ENCODE measurements around the gene FEM1C. TPM values are rescaled to one million over a fixed set of nuclear protein-coding genes. Genes with fewer than 3 reads are reported as not detected.

The FEM1C gene
- polyA plus RNA-seq, 1 donor (not counting 4 experiments of a cell fraction or from before 2014, with no cell fraction given), result 11.9 TPM

DNA sequence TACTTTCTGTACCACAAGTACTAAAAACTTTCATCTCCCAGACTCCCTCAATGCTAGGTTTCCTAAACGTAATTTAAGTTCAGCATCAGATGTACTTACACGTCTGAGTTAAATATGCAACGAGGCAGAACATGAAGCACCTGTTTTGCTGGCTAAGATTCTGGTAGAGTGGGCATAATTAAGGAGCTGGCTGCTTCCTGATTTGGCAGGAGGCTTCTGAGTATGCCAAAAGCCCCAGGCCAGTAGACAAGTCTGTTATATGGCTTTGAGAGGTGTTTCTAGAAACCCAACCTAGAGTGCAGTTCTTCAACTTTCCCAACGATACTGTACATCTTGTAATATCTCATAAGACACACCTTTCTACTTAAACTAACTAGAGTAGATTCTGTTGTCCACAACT, 44.1 kb upstream of the FEM1C start:
- FAIRE-seq, result no peak
- no peaks in the 10 kb centered on the region for H3K79me2 ChIP-seq (ENCODE audit: control insufficient read depth, insufficient read depth, low read length)
- DNase-seq (ENCODE audit: low read depth, low spot score), result no peak
- TF ChIP-seq EZH2 (IDR thresholded peaks at IDR 0.05; ENCODE audit: low read length), result no peak
- TF ChIP-seq CTCF (optimal IDR thresholded peaks at IDR 0.05 in 1 of 3, IDR thresholded peaks at IDR 0.05 in 1 of 3, conservative IDR thresholded peaks at IDR 0.05 in 1 of 3; ENCODE audit: extremely low read depth in 1 of 3, insufficient read depth in 2 of 3, low read length in 3 of 3), result no peak
- peaks cover 16% of the 10 kb centered on the region for H3K4me1 ChIP-seq (ENCODE audit: control insufficient read depth, extremely low read depth, insufficient read depth, low read length)
- H3K27ac ChIP-seq (ENCODE audit: control insufficient read depth, insufficient read depth, low read length), result no peak overlapping the region
- H4K20me1 ChIP-seq (ENCODE audit: control insufficient read depth, extremely low read depth, insufficient read depth, low read length), result no peaks in the 10 kb centered on the region
- no peaks in the 10 kb centered on the region for H3K27me3 ChIP-seq (ENCODE audit: control insufficient read depth, extremely low read depth, insufficient read depth, low read length)
- H3K9me1 ChIP-seq (ENCODE audit: control insufficient read depth, extremely low read depth, insufficient read depth, low read length), result no peaks in the 10 kb centered on the region
- H3K4me2 ChIP-seq (ENCODE audit: control insufficient read depth, extremely low read depth, insufficient read depth, low read depth, low read length), result no peak overlapping the region
- H3K9ac ChIP-seq (ENCODE audit: control insufficient read depth, extremely low read depth, insufficient read depth, low read length), result no peak overlapping the region
- dilution Hi-C loops (cut with MboI; ENCODE audit: extremely low pct_ligation_motif_present, low sequenced_read_pairs), result no loop called here
- H2AFZ ChIP-seq (ENCODE audit: control insufficient read depth, low read length), result no peak overlapping the region
- H3K36me3 ChIP-seq (ENCODE audit: control insufficient read depth in 2 of 2, extremely low read depth in 1 of 2, insufficient read depth in 2 of 2, low read length in 2 of 2), result no peaks in the 10 kb centered on the region
- no peaks in the 10 kb centered on the region for H3K9me3 ChIP-seq (ENCODE audit: control insufficient read depth, low read depth, low read length)
- H3K4me3 ChIP-seq (ENCODE audit: control insufficient read depth in 2 of 3, extremely low read depth in 1 of 3, insufficient read depth in 2 of 3, low read depth in 1 of 3, low read length in 3 of 3), result no peak overlapping the region

DNA sequence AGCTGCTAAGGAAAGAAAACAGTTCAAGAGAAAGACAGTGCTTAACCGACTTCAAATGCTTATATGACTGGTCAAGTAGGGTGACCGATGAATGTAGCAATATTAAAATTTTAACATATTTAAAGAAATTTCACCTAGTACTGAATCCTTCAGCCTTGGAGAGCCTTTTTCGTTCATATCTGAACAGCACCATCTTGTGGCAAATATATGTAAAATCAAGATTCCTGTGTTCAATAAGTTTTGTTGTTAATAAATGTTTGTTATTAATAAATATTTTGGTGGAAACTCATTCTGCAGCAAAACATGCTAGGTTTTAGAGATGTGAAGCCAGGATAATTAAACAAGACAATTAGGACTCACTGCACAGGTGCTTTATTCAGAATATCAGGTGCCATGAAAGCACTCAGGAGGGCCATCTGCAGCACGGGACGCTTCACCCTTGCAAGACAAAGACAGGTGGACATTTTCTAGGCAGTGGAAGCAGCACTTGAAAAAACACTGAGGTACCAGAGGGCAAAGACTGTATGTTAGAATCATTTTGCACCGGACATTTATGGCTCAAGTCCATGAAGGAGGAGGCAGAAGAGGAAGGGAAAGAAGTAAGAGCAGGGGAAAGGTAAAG, 42.1 kb upstream of the FEM1C start:
- TF ChIP-seq EZH2 (IDR thresholded peaks at IDR 0.05; ENCODE audit: low read length) (no peak), CTCF (optimal IDR thresholded peaks at IDR 0.05 in 1 of 3, IDR thresholded peaks at IDR 0.05 in 1 of 3, conservative IDR thresholded peaks at IDR 0.05 in 1 of 3; ENCODE audit: extremely low read depth in 1 of 3, insufficient read depth in 2 of 3, low read length in 3 of 3) (peak; percentile 3 to 29 (median 10))
- no peaks in the 10 kb centered on the region for H3K36me3 ChIP-seq (ENCODE audit: control insufficient read depth in 2 of 2, extremely low read depth in 1 of 2, insufficient read depth in 2 of 2, low read length in 2 of 2)
- dilution Hi-C loops (cut with MboI; ENCODE audit: extremely low pct_ligation_motif_present, low sequenced_read_pairs), result no loop called here
- H3K9ac ChIP-seq (ENCODE audit: control insufficient read depth, extremely low read depth, insufficient read depth, low read length), result no peak overlapping the region
- H2AFZ ChIP-seq (ENCODE audit: control insufficient read depth, low read length), result no peak overlapping the region
- H3K27ac ChIP-seq (ENCODE audit: control insufficient read depth, insufficient read depth, low read length), result no peak overlapping the region
- H3K4me1 ChIP-seq (ENCODE audit: control insufficient read depth, extremely low read depth, insufficient read depth, low read length), result peaks cover 18% of the 10 kb centered on the region
- H3K27me3 ChIP-seq (ENCODE audit: control insufficient read depth, extremely low read depth, insufficient read depth, low read length), result no peaks in the 10 kb centered on the region
- H3K9me3 ChIP-seq (ENCODE audit: control insufficient read depth, low read depth, low read length), result no peaks in the 10 kb centered on the region
- H3K4me2 ChIP-seq (ENCODE audit: control insufficient read depth, extremely low read depth, insufficient read depth, low read depth, low read length), result no peak overlapping the region
- H3K79me2 ChIP-seq (ENCODE audit: control insufficient read depth, insufficient read depth, low read length), result no peaks in the 10 kb centered on the region
- DNase-seq (ENCODE audit: low read depth, low spot score), result no peak
- no peaks in the 10 kb centered on the region for H4K20me1 ChIP-seq (ENCODE audit: control insufficient read depth, extremely low read depth, insufficient read depth, low read length)
- no peak for FAIRE-seq
- no peaks in the 10 kb centered on the region for H3K9me1 ChIP-seq (ENCODE audit: control insufficient read depth, extremely low read depth, insufficient read depth, low read length)
- H3K4me3 ChIP-seq (ENCODE audit: control insufficient read depth in 2 of 3, extremely low read depth in 1 of 3, insufficient read depth in 2 of 3, low read depth in 1 of 3, low read length in 3 of 3), result no peak overlapping the region
